PC-3 (cell line): ENCODE measurements around the gene APOA1. TPM values are rescaled to one million over a fixed set of nuclear protein-coding genes. Genes with fewer than 3 reads are reported as not detected.

Experiments
- ATAC-seq: fragments of 200-7000 bp; cut with Tn5 transposase; 2 replicates; pipeline ENCODE4 v1.9.1; 2020; ENCODE audit warnings: mild to moderate bottlenecking, moderate library complexity
- BruUV-seq: library from RNA; stranded (reverse); fragments of 400-500 nt; replicated peaks from 2 replicates; lab custom pipeline; 2021; lab: Mats Ljungman, UMichigan
- CTCF ChIA-PET: fragments of 300-600 bp; sonication (Branson Sonifier 250); formaldehyde crosslinking; loops from one replicate; lab custom pipeline; 2022; ENCODE audit warnings: antibody characterized with exemption; lab: Charles Lee
- POLR2A ChIA-PET: fragments of 300-600 bp; sonication (Branson Sonifier 250); formaldehyde crosslinking; loops from one replicate; lab custom pipeline; 2022; ENCODE audit warnings: antibody characterized with exemption; ENCODE audit not compliant: unreplicated experiment; lab: Charles Lee
- DNase-seq: peaks from one replicate; pipeline ENCODE4 v3.0.0-alpha.2; 2015
- H2AFZ ChIP-seq: fragments of 300-600 bp; sonication (generic); 2 replicates; pipeline ENCODE4 v1.6.0; 2016; ENCODE audit warnings: antibody characterized with exemption, low read length
- H3F3A ChIP-seq: fragments of 300-600 bp; sonication (generic); one replicate; pipeline ENCODE4 v1.6.0; 2017; ENCODE audit warnings: antibody characterized with exemption, low read length, control low read depth, mild to moderate bottlenecking; ENCODE audit not compliant: unreplicated experiment
- H3K27ac ChIP-seq: fragments of 300-600 bp; sonication (generic); 2 replicates; pipeline ENCODE4 v1.5.1; 2016; ENCODE audit warnings: mild to moderate bottlenecking, low read length
- H3K27me3 ChIP-seq: fragments of 300-600 bp; sonication (generic); 2 replicates; pipeline ENCODE4 v1.6.1; 2016; ENCODE audit warnings: low read length, mixed read lengths
- H3K36me3 ChIP-seq: fragments of 300-600 bp; sonication (generic); 2 replicates; pipeline ENCODE4 v1.6.1; 2016; ENCODE audit warnings: low read depth, mixed run types, low read length, mixed read lengths
- H3K4me1 ChIP-seq: fragments of 300-600 bp; sonication (generic); 2 replicates; pipeline ENCODE4 v1.5.1; 2016; ENCODE audit warnings: low read length; ENCODE audit not compliant: insufficient read depth
- H3K4me2 ChIP-seq: fragments of 300-600 bp; sonication (generic); 2 replicates; pipeline ENCODE4 v1.6.0; 2016; ENCODE audit warnings: low read length
- H3K4me3 ChIP-seq: fragments of 300-600 bp; sonication (generic); 2 replicates; pipeline ENCODE4 v1.5.1; 2016; ENCODE audit warnings: mild to moderate bottlenecking, low read length, mixed read lengths
- H3K79me2 ChIP-seq: fragments of 300-600 bp; sonication (generic); 2 replicates; pipeline ENCODE4 v1.6.1; 2017; ENCODE audit warnings: low read length, mixed read lengths
- H3K9ac ChIP-seq: fragments of 300-600 bp; sonication (generic); 2 replicates; pipeline ENCODE4 v1.6.0; 2016; ENCODE audit warnings: mild to moderate bottlenecking, low read length
- H3K9me2 ChIP-seq: fragments of 300-600 bp; sonication (generic); replicated peaks from 2 replicates; pipeline ENCODE4 v1.6.1; 2016; ENCODE audit warnings: mixed run types, low read length, mixed read lengths
- H3K9me3 ChIP-seq: fragments of 300-600 bp; sonication (generic); 2 replicates; pipeline ENCODE4 v1.6.1; 2016; ENCODE audit warnings: low read length, mixed read lengths
- H4K20me1 ChIP-seq: fragments of 300-600 bp; sonication (generic); 2 replicates; pipeline ENCODE4 v1.6.1; 2016; ENCODE audit warnings: low read length, mixed read lengths
- EZH2 ChIP-seq: fragments of 300-600 bp; sonication (generic); IDR thresholded peaks from one replicate; pipeline ENCODE4 v1.6.1; 2017; ENCODE audit warnings: antibody characterized with exemption, mild to moderate bottlenecking, low read length; ENCODE audit not compliant: unreplicated experiment
- EZH2phosphoT487 ChIP-seq: fragments of 300-600 bp; sonication (generic); IDR thresholded peaks from 2 replicates; pipeline ENCODE4 v1.6.1; 2018; ENCODE audit warnings: mild to moderate bottlenecking, antibody characterized with exemption, low read length, borderline replicate concordance
- intact Hi-C: fragments of 100-400 bp; cut with micrococcal nuclease; formaldehyde crosslinking; loops from 2 replicates; pipeline ENCODE4 v1.9.0; 2023
- total RNA-seq: library from RNA; depleted of rRNA; stranded (reverse); fragments of >200 nt; gene quantifications from 2 replicates; pipeline ENCODE4 v1.2.3, GENCODE V29; 2014
- TF ChIP-seq, protein P1 (sequence below): fragments of 300-600 bp; sonication (generic); conservative IDR thresholded peaks from 2 replicates; pipeline ENCODE4 v1.5.1; 2017; ENCODE audit warnings: antibody characterized with exemption, low read depth, mild to moderate bottlenecking, low read length

The APOA1 gene
- total RNA-seq, 1 experiment from 2014 or later = 0.33 TPM

DNA sequence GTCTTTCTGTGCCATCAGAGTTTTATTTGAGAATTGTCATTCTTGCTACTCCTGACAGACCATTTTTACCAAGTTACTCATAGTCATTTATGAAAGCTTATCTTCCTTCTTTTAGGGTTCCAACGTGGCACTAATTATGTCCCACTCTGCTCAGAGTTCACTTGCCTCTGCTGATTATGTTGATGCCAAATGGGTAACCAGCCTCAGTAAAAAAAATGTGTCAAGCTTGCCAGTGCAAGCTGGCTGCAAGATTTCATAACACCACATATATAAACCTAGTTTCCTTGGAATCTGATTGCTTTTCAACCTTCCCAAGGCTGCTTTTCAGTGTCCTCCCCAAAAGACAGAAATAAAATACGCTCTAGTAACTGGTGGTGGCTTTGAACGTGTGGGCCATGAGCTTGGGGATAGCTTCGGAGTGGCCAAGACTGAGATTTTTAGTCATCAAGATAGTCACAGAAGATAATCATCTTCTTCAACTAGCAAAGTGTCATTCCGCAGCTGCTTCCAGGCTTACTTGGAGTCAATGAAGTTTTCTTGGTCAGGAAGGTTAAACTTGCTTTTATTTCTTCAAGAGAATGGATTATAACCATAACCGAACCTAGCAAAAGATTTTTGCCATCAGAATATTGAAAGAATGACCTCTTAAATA, 29.5 kb upstream of the APOA1 start:
- H3K4me2 ChIP-seq = no peak overlapping the region
- no peaks in the 10 kb centered on the region for H3K27me3 ChIP-seq
- peaks cover 18% of the 10 kb centered on the region for H3K36me3 ChIP-seq
- POLR2A ChIA-PET = no interaction called here
- H3K9me3 ChIP-seq = no peaks in the 10 kb centered on the region
- H3K4me1 ChIP-seq = peaks cover 20% of the 10 kb centered on the region
- intact Hi-C loops = no loop called here
- no peaks in the 10 kb centered on the region for H3K9me2 ChIP-seq
- BruUV-seq = no TSS peak
- H2AFZ ChIP-seq = no peak overlapping the region
- CTCF ChIA-PET = no interaction called here
- peaks cover 4% of the 10 kb centered on the region for H3F3A ChIP-seq
- no peaks in the 10 kb centered on the region for H3K79me2 ChIP-seq
- ATAC-seq (no peak), DNase-seq (no peak)
- no peak overlapping the region for H3K4me3 ChIP-seq
- no peak overlapping the region for H3K9ac ChIP-seq
- H3K27ac ChIP-seq = no peak overlapping the region
- H4K20me1 ChIP-seq = no peaks in the 10 kb centered on the region
- no peak for TF ChIP-seq EZH2phosphoT487
- TF ChIP-seq, protein P1, sequence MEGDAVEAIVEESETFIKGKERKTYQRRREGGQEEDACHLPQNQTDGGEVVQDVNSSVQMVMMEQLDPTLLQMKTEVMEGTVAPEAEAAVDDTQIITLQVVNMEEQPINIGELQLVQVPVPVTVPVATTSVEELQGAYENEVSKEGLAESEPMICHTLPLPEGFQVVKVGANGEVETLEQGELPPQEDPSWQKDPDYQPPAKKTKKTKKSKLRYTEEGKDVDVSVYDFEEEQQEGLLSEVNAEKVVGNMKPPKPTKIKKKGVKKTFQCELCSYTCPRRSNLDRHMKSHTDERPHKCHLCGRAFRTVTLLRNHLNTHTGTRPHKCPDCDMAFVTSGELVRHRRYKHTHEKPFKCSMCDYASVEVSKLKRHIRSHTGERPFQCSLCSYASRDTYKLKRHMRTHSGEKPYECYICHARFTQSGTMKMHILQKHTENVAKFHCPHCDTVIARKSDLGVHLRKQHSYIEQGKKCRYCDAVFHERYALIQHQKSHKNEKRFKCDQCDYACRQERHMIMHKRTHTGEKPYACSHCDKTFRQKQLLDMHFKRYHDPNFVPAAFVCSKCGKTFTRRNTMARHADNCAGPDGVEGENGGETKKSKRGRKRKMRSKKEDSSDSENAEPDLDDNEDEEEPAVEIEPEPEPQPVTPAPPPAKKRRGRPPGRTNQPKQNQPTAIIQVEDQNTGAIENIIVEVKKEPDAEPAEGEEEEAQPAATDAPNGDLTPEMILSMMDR = no peak
- no peak for TF ChIP-seq EZH2

DNA sequence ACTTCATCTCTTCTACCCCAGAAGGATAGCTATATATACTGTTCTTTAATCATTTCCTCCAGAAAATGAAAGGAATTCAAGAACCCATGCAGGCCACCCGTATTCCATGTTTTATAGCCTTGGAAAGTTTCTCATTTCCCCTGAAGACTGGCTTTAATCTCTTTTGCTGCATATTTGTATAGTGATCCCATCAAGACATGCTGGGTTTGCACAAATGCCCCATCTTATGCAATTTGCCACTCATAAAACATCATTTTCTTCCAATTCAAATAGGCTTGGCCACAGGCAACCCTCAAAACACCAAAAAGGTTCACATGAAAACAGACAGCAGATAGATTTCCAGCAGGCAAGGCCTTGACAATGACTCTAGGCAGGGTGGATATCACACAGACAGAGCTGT, 28.3 kb upstream of the APOA1 start:
- no peaks in the 10 kb centered on the region for H3K9me3 ChIP-seq
- H3K79me2 ChIP-seq = no peaks in the 10 kb centered on the region
- H3K9ac ChIP-seq = no peak overlapping the region
- H3K4me2 ChIP-seq = no peak overlapping the region
- H3K4me3 ChIP-seq = no peak overlapping the region
- H3K27ac ChIP-seq = no peak overlapping the region
- TF ChIP-seq, protein P1 = no peak
- TF ChIP-seq EZH2phosphoT487 = no peak
- no peak for TF ChIP-seq EZH2
- intact Hi-C loops = no loop called here
- peaks cover 19% of the 10 kb centered on the region for H3K4me1 ChIP-seq
- no peaks in the 10 kb centered on the region for H4K20me1 ChIP-seq
- no peaks in the 10 kb centered on the region for H3K27me3 ChIP-seq
- BruUV-seq = no TSS peak
- POLR2A ChIA-PET = no interaction called here
- no peaks in the 10 kb centered on the region for H3F3A ChIP-seq
- CTCF ChIA-PET = no interaction called here
- no peak overlapping the region for H2AFZ ChIP-seq
- H3K36me3 ChIP-seq = peaks cover 21% of the 10 kb centered on the region
- ATAC-seq = no peak
- H3K9me2 ChIP-seq = no peaks in the 10 kb centered on the region
- DNase-seq = no peak

DNA sequence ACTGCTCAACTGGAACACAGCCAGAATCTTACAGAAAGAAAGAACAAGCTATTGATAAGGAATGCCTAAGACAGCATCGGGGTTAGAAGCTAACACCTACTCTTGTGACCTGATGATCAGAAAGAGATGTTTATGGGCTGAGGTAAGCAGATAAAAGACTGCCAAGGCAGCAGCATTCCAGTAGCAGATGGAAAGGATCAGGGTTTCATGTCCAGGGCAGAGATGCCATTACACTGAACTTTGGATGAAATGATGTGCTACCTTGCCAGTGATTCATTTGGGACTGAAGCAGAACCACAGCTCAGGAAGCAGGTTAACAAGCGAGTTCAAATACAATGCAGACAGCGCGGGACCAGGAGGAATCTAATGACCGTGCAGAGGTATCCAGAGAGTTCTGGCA, 27.1 kb upstream of the APOA1 start:
- Histone ChIP-seq H3K36me3 (peaks cover 26% of the 10 kb centered on the region), H3K9ac (no peak overlapping the region), H3K4me3 (no peak overlapping the region), H2AFZ (no peak overlapping the region), H4K20me1 (no peaks in the 10 kb centered on the region), H3K9me2 (no peaks in the 10 kb centered on the region), H3F3A (no peaks in the 10 kb centered on the region), H3K4me1 (peaks cover 16% of the 10 kb centered on the region), H3K27ac (no peak overlapping the region), H3K4me2 (no peak overlapping the region), H3K79me2 (no peaks in the 10 kb centered on the region), H3K9me3 (no peaks in the 10 kb centered on the region), H3K27me3 (no peaks in the 10 kb centered on the region)
- DNase-seq (no peak), ATAC-seq (no peak)
- ChIA-PET CTCF (no interaction called here), POLR2A (no interaction called here)
- TF ChIP-seq EZH2phosphoT487 = no peak
- no peak for TF ChIP-seq EZH2
- TF ChIP-seq, protein P1 = no peak
- intact Hi-C loops = no loop called here
- BruUV-seq = no TSS peak
